HepG2 (cell line): Measurements from ENCODE around the gene PTPN2. TPM values are rescaled to one million over a fixed set of nuclear protein-coding genes. Genes with fewer than 3 reads are reported as not detected.

Experiments used
- ATAC-seq: fragments of 200-7000 bp; cut with Tn5 transposase; 3 replicates; pipeline ENCODE4 v1.9.1; 2020; ENCODE audit warnings: mild to moderate bottlenecking, moderate library complexity
- BruUV-seq: library from RNA; stranded (reverse); fragments of 400-500 nt; replicated peaks from 2 replicates; lab custom pipeline; 2021; lab: Mats Ljungman, UMichigan
- CTCF ChIA-PET: fragments of 300-600 bp; formaldehyde crosslinking; extraction: SDS; loops from one replicate; lab custom pipeline; 2021; ENCODE audit warnings: low total read pairs, inconsistent platforms, low intra/inter-chr PET ratio; lab: Yijun Ruan, JAX
- POLR2A ChIA-PET: fragments of 350-600 bp; sonication (Branson Sonifier 250); formaldehyde crosslinking; loops from one replicate; lab custom pipeline; 2020; ENCODE audit warnings: antibody characterized with exemption, inconsistent platforms; lab: Yijun Ruan, JAX
- DNase-seq: peaks from one replicate; pipeline ENCODE4 v3.0.0-alpha.2; 2015; ENCODE audit warnings: low spot score
- FAIRE-seq: peaks from 3 replicates; lab custom pipeline; 2011; peaks lifted over from hg19 to GRCh38; lab: Jason Lieb, UNC
- H2AFZ ChIP-seq: one replicate; pipeline ENCODE4 v1.6.1; 2011; ENCODE audit warnings: low read length, inconsistent platforms
- H3K27ac ChIP-seq: fragments of 300-600 bp; 3 replicates; pipeline ENCODE4 v1.8.0; 2011; ENCODE audit warnings: mixed run types, mild to moderate bottlenecking, mixed read lengths, low read length, inconsistent platforms; ENCODE audit not compliant: insufficient read depth; ENCODE audit errors: extremely low read length
- H3K27me3 ChIP-seq, 2 experiments: fragments of 200-600 bp in 1 of 2; 2 replicates in 1 of 2; 3 replicates in 1 of 2; pipeline versions ENCODE4 v1.6.0 to v1.8.0; 2011; ENCODE audit warnings: low read length in 2 of 2, mild to moderate bottlenecking in 2 of 2, moderate library complexity in 2 of 2, inconsistent platforms in 1 of 2; ENCODE audit not compliant: insufficient read depth in 2 of 2, control insufficient read depth in 1 of 2
- H3K36me3 ChIP-seq, 2 experiments: fragments of 200-600 bp in 1 of 2; replicated peaks in 1 of 2; 2 replicates in 1 of 2; 3 replicates in 1 of 2; pipeline versions ENCODE4 v1.5.1 to v1.8.0; 2011; ENCODE audit warnings: low read length in 2 of 2, inconsistent platforms in 1 of 2; ENCODE audit not compliant: insufficient read depth in 2 of 2, control insufficient read depth in 1 of 2
- H3K4me1 ChIP-seq: 2 replicates; pipeline ENCODE4 v1.5.1; 2012; ENCODE audit warnings: low read length, inconsistent platforms; ENCODE audit not compliant: insufficient read depth
- H3K4me2 ChIP-seq: 2 replicates; pipeline ENCODE4 v1.6.0; 2011; ENCODE audit warnings: low read depth, low read length, inconsistent platforms
- H3K4me3 ChIP-seq, 3 experiments: fragments of 200-600 bp in 1 of 3; sonication (generic), shearing (Covaris generic) in 1 of 3; replicated peaks in 1 of 3; 2 replicates each; pipeline ENCODE4 v1.5.1; 2011 to 2016; ENCODE audit warnings: low read length in 3 of 3, inconsistent platforms in 2 of 3, low read depth in 2 of 3, mild to moderate bottlenecking in 2 of 3, control low read depth in 1 of 3, mixed read lengths in 1 of 3; ENCODE audit not compliant: insufficient read depth in 1 of 3
- H3K79me2 ChIP-seq: one replicate; pipeline ENCODE4 v1.6.1; 2011; ENCODE audit warnings: low read length, inconsistent platforms; ENCODE audit not compliant: insufficient read depth
- H3K9ac ChIP-seq: 2 replicates; pipeline ENCODE4 v1.6.0; 2011; ENCODE audit warnings: mild to moderate bottlenecking, low read depth, low read length, inconsistent platforms; ENCODE audit not compliant: insufficient read depth
- H3K9me3 ChIP-seq: 2 replicates; pipeline ENCODE4 v1.5.1; 2012; ENCODE audit warnings: mild to moderate bottlenecking, low read length
- H4K20me1 ChIP-seq: 2 replicates; pipeline ENCODE4 v1.6.0; 2011; ENCODE audit warnings: inconsistent platforms, mild to moderate bottlenecking, low read length, moderate library complexity; ENCODE audit not compliant: insufficient read depth
- CCDC6 ChIP-seq: sonication (generic); formaldehyde crosslinking; IDR thresholded peaks from 2 replicates; pipeline ENCODE4 v1.8.1; 2022; ENCODE audit warnings: mild to moderate bottlenecking, missing genetic modification reagents, moderate library complexity
- KAT7 ChIP-seq: IDR thresholded peaks from 2 replicates; pipeline ENCODE4 v1.6.1; 2018; ENCODE audit warnings: borderline replicate concordance, missing compliant biosample characterization
- MAFK ChIP-seq, 2 experiments: IDR thresholded peaks in 1 of 2; conservative IDR thresholded peaks in 1 of 2; 2 replicates each; pipeline ENCODE4 v1.6.1; 2011; ENCODE audit warnings: improper control_type of control experiment in 2 of 2, low read length in 2 of 2
- PAXIP1 ChIP-seq: sonication (generic); formaldehyde crosslinking; conservative IDR thresholded peaks from 2 replicates; pipeline ENCODE4 v1.4.0; 2020; ENCODE audit warnings: mild to moderate bottlenecking, missing genetic modification reagents, moderate library complexity
- PRDM4 ChIP-seq: sonication (generic); formaldehyde crosslinking; IDR thresholded peaks from 2 replicates; pipeline ENCODE4 v1.9.0; 2021; ENCODE audit warnings: missing genetic modification reagents, borderline replicate concordance
- RAD21 ChIP-seq: fragments of 450-650 bp; formaldehyde crosslinking; IDR thresholded peaks from 2 replicates; pipeline ENCODE4 v1.5.0; 2020; ENCODE audit warnings: mild to moderate bottlenecking
- SMAD1 ChIP-seq: sonication (generic); formaldehyde crosslinking; IDR thresholded peaks from 2 replicates; pipeline ENCODE4 v1.4.0; 2020; ENCODE audit warnings: missing genetic modification reagents, low read depth, mild to moderate bottlenecking, borderline replicate concordance
- ZNF232 ChIP-seq: sonication (generic); formaldehyde crosslinking; IDR thresholded peaks from 2 replicates; pipeline ENCODE4 v1.4.0; 2020; ENCODE audit warnings: missing genetic modification reagents, borderline replicate concordance
- ZNF572 ChIP-seq: sonication (generic); formaldehyde crosslinking; IDR thresholded peaks from 2 replicates; pipeline ENCODE4 v1.5.1; 2020; ENCODE audit warnings: mild to moderate bottlenecking, missing genetic modification reagents
- ZNF615 ChIP-seq: sonication (generic); formaldehyde crosslinking; IDR thresholded peaks from 2 replicates; pipeline ENCODE4 v1.5.0; 2020; ENCODE audit warnings: mild to moderate bottlenecking, missing genetic modification reagents, borderline replicate concordance
- ZNF674 ChIP-seq: sonication (generic); formaldehyde crosslinking; IDR thresholded peaks from 2 replicates; pipeline ENCODE4 v1.5.0; 2020; ENCODE audit warnings: low read depth, mild to moderate bottlenecking, missing genetic modification reagents
- ZNF772 ChIP-seq: sonication (generic); formaldehyde crosslinking; IDR thresholded peaks from 2 replicates; pipeline ENCODE4 v1.5.0; 2020; ENCODE audit warnings: mild to moderate bottlenecking, missing genetic modification reagents
- WGBS: methylation state at CpG from one replicate; pipeline ENCODE4 v1.1.6; 2017; ENCODE audit warnings: low lambda C conversion rate; 5-methylcytosine and 5-hydroxymethylcytosine counted together
- in situ Hi-C: cut with HindIII; loops from 2 replicates; pipeline ENCODE4 v1.10.0; 2017; ENCODE audit warnings: low pct_unique_long_range_greater_than_20kb; ENCODE audit not compliant: extremely low pct_ligation_motif_present
- intact Hi-C: fragments of 100-400 bp; cut with micrococcal nuclease; formaldehyde crosslinking; loops from one replicate; pipeline ENCODE4 v1.10.0; 2022; ENCODE audit not compliant: unreplicated experiment
- polyA plus RNA-seq, 8 experiments: library from polyadenylated mRNA; depleted of rRNA in 3 of 8; stranded (reverse) in 7 of 8; unstranded in 1 of 8; fragments of >200 nt; fragmentation: Illumina TruSeq in 4 of 8; extraction: Trizol in 4 of 8; gene quantifications; 2 replicates each; pipeline versions ENCODE4 v1.2.1 to v1.2.3, GENCODE V29; 2011 to 2016; ENCODE audit warnings: low read depth in 4 of 8, missing spikeins in 1 of 8, mixed read lengths in 1 of 8; ENCODE audit not compliant: insufficient read depth in 1 of 8
- total RNA-seq, 5 experiments: library from RNA; depleted of rRNA; stranded (reverse); fragments of >200 nt; fragmentation: Illumina TruSeq; extraction: Trizol; gene quantifications; 2 replicates each; pipeline ENCODE4 v1.2.3, GENCODE V29; 2016; ENCODE audit warnings: low read depth in 1 of 5
- TF ChIP-seq, protein P1 (sequence below): sonication (generic); formaldehyde crosslinking; IDR thresholded peaks from 2 replicates; pipeline ENCODE4 v1.8.1; 2023; ENCODE audit warnings: mild to moderate bottlenecking, moderate library complexity, missing genetic modification reagents
- TF ChIP-seq, protein P2 (sequence below): sonication (generic); formaldehyde crosslinking; IDR thresholded peaks from 2 replicates; pipeline ENCODE4 v1.4.0; 2020; ENCODE audit warnings: low read depth, mild to moderate bottlenecking, missing genetic modification reagents

The PTPN2 gene
- total and polyA plus RNA-seq, 2 of the 13 experiments (the other 11 are each of a cell fraction or from before 2014, with no cell fraction given) = 24.9 to 41.5 TPM

DNA sequence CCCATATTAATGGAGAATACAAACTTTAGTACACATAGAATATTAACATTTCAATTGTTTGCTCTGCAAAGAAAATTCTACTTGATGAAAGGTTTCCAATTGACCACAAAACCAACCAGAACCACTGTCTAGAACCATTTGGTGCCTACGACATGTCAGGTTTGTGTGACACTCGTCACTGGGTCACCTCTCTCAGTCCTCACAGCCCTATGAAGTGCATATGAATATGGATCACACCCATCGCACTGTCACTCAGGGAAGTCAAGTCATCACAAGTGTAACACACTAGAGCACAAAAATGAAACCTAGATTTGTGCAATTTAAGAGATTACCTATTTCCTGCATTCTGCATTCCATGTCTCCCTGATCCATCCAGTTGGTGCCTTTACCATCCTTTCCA, 43.7 kb downstream of the PTPN2 start (continued):
- TF ChIP-seq, protein P1, sequence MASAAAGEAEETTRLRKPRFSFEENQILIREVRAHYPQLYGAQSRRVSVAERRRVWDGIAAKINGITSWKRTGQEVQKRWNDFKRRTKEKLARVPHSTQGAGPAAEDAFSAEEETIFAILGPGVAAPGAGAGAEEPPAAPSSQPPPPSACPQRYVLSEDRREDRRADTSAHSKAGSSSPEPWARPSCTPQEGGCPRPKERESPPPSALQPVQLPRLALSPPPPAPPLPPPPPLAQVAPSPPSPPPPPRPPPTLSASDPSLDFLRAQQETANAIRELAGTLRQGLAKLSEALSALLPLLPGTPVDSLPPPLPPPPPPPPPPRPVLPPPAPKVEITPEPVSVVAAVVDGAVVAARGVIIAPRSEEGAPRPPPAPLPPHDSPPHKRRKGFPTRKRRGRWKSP = no peak
- TF ChIP-seq ZNF232 (CRISPR knock-in tag) = no peak
- TF ChIP-seq PRDM4 = no peak
- no peak for TF ChIP-seq ZNF615 (CRISPR knock-in tag)
- no peak for TF ChIP-seq CCDC6 (CRISPR knock-in tag)
- TF ChIP-seq ZNF772 = no peak
- no peak for TF ChIP-seq SMAD1 (CRISPR knock-in tag)
- no peak for TF ChIP-seq ZNF572
- TF ChIP-seq KAT7 (CRISPR knock-in tag) = no peak

DNA sequence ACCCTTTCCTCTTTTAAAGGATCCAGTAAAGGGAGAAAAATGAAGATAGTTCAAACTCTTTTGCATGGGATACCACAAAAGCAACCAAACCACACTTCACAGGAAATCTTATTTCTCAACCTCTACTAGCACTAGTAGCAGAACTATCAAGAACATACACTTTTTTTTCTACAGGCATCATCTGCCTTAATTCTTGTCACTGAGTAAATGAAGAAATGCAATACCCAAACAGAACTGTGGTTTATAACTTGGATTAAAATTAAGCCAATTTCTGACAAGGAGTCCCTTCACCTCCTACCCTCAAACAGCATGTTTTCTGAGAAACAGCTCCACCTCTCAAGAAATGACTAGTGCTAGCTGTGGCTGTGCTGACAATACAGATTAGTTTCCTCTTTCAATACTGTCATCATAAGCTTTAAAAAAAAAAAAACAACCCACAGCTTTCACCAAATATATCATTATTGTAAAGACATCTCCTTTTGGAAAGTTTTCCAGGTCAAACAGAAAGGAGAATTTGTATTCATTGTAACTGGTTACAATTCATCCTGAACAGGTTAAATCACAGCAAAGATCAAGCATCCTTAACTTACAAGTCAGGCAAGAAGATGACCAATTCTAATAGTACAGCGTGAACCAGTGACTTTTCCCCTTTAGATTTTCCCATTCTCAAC, 44.4 kb downstream of the PTPN2 start:
- Histone ChIP-seq H3K9ac (no peak overlapping the region), H3K4me1 (peaks cover 24% of the 10 kb centered on the region), H3K4me3 (no peak overlapping the region), H3K27me3 (no peaks in the 10 kb centered on the region), H3K27ac (peak overlapping the region; percentile 10), H4K20me1 (no peaks in the 10 kb centered on the region), H3K79me2 (peaks cover 14% of the 10 kb centered on the region), H3K4me2 (no peak overlapping the region), H2AFZ (no peak overlapping the region), H3K9me3 (no peaks in the 10 kb centered on the region), H3K36me3 (peaks cover 5 to 15% of the 10 kb centered on the region in 2 experiments)
- WGBS = 100% methylated on average over 1 of the region's 1 CpG
- ChIA-PET POLR2A (interaction anchor here (1.3 kb wide), 1 partner anchor 44 kb away, joined by 4 read pairs; the partner anchor contains the start of gene PTPN2), CTCF (no interaction called here)
- ATAC-seq = no peak
- in situ Hi-C loops (no loop called here), intact Hi-C loops (loop anchor here (10.0 kb wide), 1 partner anchor 55 kb away; no protein-coding TSS in a partner anchor)
- no peak for DNase-seq
- no TSS peak for BruUV-seq
- FAIRE-seq = no peak
- no peak for TF ChIP-seq PAXIP1 (CRISPR knock-in tag)
- no peak for TF ChIP-seq RAD21 (CRISPR knock-in tag)
- TF ChIP-seq ZNF674 (CRISPR knock-in tag) = no peak
- no peak for TF ChIP-seq MAFK (conservative IDR thresholded peaks at IDR 0.05 in 1 of 2, IDR thresholded peaks at IDR 0.05 in 1 of 2; ENCODE audit: low read length in 2 of 2)
- TF ChIP-seq, protein P2, sequence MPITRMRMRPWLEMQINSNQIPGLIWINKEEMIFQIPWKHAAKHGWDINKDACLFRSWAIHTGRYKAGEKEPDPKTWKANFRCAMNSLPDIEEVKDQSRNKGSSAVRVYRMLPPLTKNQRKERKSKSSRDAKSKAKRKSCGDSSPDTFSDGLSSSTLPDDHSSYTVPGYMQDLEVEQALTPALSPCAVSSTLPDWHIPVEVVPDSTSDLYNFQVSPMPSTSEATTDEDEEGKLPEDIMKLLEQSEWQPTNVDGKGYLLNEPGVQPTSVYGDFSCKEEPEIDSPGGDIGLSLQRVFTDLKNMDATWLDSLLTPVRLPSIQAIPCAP (CRISPR knock-in tag) = no peak
